ENCODE results near the gene GRK6. TPM values are rescaled to one million over a fixed set of nuclear protein-coding genes. Genes with fewer than 3 reads are reported as not detected.

The GRK6 gene
- polyA plus RNA-seq, 6 donors from 2014 or later = 66.5 to 178 (median 98.1) TPM

DNA sequence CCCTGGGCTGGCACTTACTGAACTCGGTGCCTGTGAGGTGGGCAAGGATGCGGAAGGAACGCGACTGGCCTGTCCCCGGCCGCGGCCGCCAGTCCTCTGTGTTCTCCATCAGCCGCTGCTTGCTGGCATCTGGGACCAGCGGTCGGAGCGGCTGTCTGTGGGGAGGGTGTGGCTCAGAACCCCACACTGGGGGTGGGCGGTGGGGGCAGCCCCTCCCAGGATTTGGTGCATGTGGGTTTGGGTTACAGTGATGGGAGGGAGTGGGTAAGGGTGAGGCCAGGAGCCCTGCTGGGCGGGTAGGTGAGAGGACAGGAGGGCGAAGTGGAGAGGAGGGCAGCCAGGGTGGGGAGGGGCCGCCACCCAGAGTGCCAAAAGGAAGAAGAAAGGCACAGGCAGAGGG, 64.5 kb downstream of the GRK6 start:
- no peak for DNase-seq
- Mint-ChIP-seq H3K4me1 (peaks cover 24 to 32% (median 31%) of the 10 kb centered on the region in 3 donors), H3K27ac (peak overlapping the region in 1 of 6 donors; percentile 66), H3K9me3 (peaks cover 0 to 2% (median 0%) of the 10 kb centered on the region in 7 donors), H3K36me3 (peaks cover 0 to 7% of the 10 kb centered on the region in 2 donors), H3K4me3 (no peak overlapping the region), H3K27me3 (no peaks in the 10 kb centered on the region)
- ATAC-seq (ENCODE audit: low read depth in 2 of 2) = no peak

DNA sequence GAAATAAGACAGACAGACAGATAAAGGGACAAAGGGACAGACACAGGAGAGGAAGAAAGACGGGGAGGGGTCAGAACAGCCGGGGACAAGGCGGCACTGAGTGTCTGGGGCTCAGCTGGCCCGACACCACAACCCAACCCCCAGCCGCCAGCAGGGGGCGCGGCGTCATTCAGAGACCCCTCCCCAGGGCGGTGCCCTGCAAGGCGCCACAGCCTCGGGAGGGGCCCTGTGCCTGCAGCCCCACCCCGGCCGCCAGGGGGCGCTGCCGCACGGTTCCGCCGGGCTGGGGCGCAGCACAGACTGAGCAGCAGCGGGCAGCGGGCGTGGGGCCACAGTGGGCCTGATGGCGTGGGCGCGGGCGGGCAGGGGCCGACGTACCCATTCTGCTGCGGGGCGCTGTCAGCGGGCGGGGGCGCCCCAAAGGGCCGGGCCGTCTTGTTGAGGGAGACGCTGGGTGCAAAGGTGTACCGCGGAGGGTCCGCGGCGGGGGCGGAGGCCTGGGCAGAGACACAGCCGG, 65.0 kb downstream of the GRK6 start:
- no peak overlapping the region for H3K4me3 Mint-ChIP-seq
- ATAC-seq (ENCODE audit: low read depth in 2 of 2) = peak in 1 of 2 donors; percentile 11
- no peaks in the 10 kb centered on the region for H3K27me3 Mint-ChIP-seq
- peaks cover 29 to 37% (median 36%) of the 10 kb centered on the region in 3 donors for H3K4me1 Mint-ChIP-seq
- no peak for DNase-seq
- H3K27ac Mint-ChIP-seq = no peak overlapping the region
- H3K9me3 Mint-ChIP-seq = peaks cover 0 to 2% (median 0%) of the 10 kb centered on the region in 7 donors
- peaks cover 0 to 7% of the 10 kb centered on the region in 2 donors for H3K36me3 Mint-ChIP-seq

DNA sequence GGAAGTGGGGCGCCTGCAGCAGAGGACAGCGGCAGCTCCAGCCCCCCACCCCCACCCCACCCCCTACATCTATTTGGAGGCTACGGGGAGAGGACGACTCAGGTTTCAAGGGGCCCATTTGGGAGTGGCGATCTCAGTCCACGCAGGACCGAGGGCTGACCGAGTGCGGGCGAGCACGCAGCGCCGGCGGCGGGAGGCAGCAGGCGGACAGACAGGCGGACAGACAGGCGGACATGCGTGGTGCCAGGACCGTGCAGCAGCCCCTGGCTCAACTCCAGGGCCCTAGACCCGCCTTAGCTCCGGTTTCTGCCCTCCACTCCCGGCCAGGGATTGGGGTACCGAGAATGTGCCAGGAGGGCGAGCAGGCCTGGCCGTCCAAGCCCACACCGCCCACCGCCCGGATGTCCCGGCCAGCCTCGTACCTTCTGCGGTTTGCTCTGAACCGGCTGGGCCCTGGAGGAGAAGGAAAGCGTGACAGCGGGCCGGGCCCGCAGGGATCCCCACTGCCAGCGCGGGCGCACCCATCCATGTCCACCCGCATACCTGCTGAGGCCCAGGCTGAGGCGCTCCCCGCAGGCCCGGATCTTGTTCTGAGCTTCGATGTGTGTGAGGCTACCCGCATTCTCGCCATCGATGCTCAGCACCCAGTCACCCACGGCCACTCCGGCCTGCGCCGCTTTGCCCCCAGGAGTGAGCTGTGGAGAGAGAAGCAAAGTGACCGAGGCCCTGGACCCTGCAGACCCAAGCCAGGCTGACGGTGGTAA, 65.7 kb downstream of the GRK6 start:
- Mint-ChIP-seq H3K27ac (peak overlapping the region in 1 of 6 donors; percentile 30), H3K4me1 (peaks cover 30 to 37% (median 36%) of the 10 kb centered on the region in 3 donors), H3K4me3 (no peak overlapping the region), H3K9me3 (peaks cover 0 to 2% (median 0%) of the 10 kb centered on the region in 7 donors), H3K36me3 (peaks cover 0 to 7% of the 10 kb centered on the region in 2 donors), H3K27me3 (no peaks in the 10 kb centered on the region)
- no peak for ATAC-seq (ENCODE audit: low read depth in 2 of 2)
- no peak for DNase-seq

Other genes with a start within 250 kb of the GRK6 start
- gene RAB24, start 123.0 kb upstream of the GRK6 start, polyA plus RNA-seq (ENCODE audit: low read depth in 6 of 6) = 10 to 100 TPM; 33.0 to 79.5 (median 47.3) TPM
- 100 to 1,000 TPM; 162 to 227 (median 176) TPM for gene PRELID1, start 122.9 kb upstream of the GRK6 start, polyA plus RNA-seq (ENCODE audit: low read depth in 6 of 6)
- 1 to 10 TPM in 4 of 6 donors, under 1 TPM in 2; 0.52 to 2.3 (median 1.4) TPM for gene MXD3, start 114.8 kb upstream of the GRK6 start, polyA plus RNA-seq (ENCODE audit: low read depth in 6 of 6)
- 100 to 1,000 TPM; 182 to 243 (median 191) TPM for gene LMAN2, start 75.0 kb upstream of the GRK6 start, polyA plus RNA-seq (ENCODE audit: low read depth in 6 of 6)
- 10 to 100 TPM; 16.6 to 41.1 (median 23.2) TPM for gene RGS14, start 68.8 kb upstream of the GRK6 start, polyA plus RNA-seq (ENCODE audit: low read depth in 6 of 6)
- gene SLC34A1, start 42.2 kb upstream of the GRK6 start, polyA plus RNA-seq (ENCODE audit: low read depth in 6 of 6) = not detected
- gene PFN3, start 26.0 kb upstream of the GRK6 start, polyA plus RNA-seq (ENCODE audit: low read depth in 6 of 6) = not detected
- 1 to 10 TPM in 1 of 6 donors, under 1 TPM in 2, not detected in 3; 0.56 to 1.4 (median 0.57) TPM for gene F12, start 17.1 kb upstream of the GRK6 start, polyA plus RNA-seq (ENCODE audit: low read depth in 6 of 6)
- gene PRR7, start 20.1 kb downstream of the GRK6 start, polyA plus RNA-seq (ENCODE audit: low read depth in 6 of 6) = 10 to 100 TPM; 16.2 to 39.5 (median 25.7) TPM
- 1 to 10 TPM in 1 of 6 donors, under 1 TPM in 3, not detected in 2; 0.31 to 1.9 (median 0.65) TPM for gene DBN1, start 47.0 kb downstream of the GRK6 start, polyA plus RNA-seq (ENCODE audit: low read depth in 6 of 6)
- gene PDLIM7, start 70.9 kb downstream of the GRK6 start, polyA plus RNA-seq (ENCODE audit: low read depth in 6 of 6) = 1 to 10 TPM; 1.5 to 6.0 (median 3.9) TPM
- gene DOK3, start 83.2 kb downstream of the GRK6 start, polyA plus RNA-seq (ENCODE audit: low read depth in 6 of 6) = 10 to 100 TPM; 12.7 to 47.7 (median 38.1) TPM
- gene DDX41, start 90.3 kb downstream of the GRK6 start, polyA plus RNA-seq (ENCODE audit: low read depth in 6 of 6) = 10 to 100 TPM; 25.8 to 72.8 (median 43.0) TPM
- 1 to 10 TPM; 2.9 to 6.8 (median 4.6) TPM for gene FAM193B, start 127.9 kb downstream of the GRK6 start, polyA plus RNA-seq (ENCODE audit: low read depth in 6 of 6)
- 100 to 1,000 TPM in 3 of 6 donors, 10 to 100 TPM in 3; 86.8 to 108 (median 99.4) TPM for gene TMED9, start 165.5 kb downstream of the GRK6 start, polyA plus RNA-seq (ENCODE audit: low read depth in 6 of 6)
- 10 to 100 TPM; 22.7 to 29.6 (median 27.5) TPM for gene B4GALT7, start 173.5 kb downstream of the GRK6 start, polyA plus RNA-seq (ENCODE audit: low read depth in 6 of 6)

Data from naive B cell (primary cell).